Inflammatory macrophage treated with lipopolysaccharide for 1 hour (primary cell): ENCODE results near the gene EPDR1.

Experiments
- DNase-seq, 2 donors: peaks; one replicate each; pipeline ENCODE4 v3.0.0-alpha.2; 2020 to 2022

The EPDR1 gene

DNA sequence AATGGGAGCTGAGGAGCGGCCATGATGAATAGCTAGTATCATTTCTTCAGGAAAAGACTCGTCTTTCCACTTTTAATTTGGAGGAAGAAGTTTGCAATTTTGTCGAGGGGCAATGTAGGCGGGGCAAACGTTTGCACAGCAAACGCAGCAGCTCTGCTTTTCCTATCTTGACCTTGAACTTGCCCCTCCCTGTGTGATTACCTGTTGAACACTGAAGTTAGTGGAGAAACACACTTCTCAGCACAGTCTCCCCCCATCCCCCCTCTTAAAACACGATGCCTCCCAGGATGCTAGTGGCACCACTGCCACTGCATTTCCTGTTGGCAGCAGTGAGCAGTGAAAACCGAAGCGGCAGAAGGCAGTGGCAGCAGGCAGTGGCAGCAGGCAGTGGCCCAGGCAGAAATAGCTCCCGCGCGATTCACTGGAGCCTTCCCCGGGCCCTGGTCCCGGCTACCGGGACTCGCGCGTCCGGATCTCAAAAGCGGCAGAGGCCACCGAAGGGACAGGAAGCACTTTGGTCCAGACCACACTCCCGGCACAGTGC is at the start of gene EPDR1:
Gene EPDR1, plus strand, starts transcription at position 336 of the 544 bp plus-strand sequence. CDS start 300 bp downstream, outside the sequence.
- peak; percentile 56 to 66 for DNase-seq

DNA sequence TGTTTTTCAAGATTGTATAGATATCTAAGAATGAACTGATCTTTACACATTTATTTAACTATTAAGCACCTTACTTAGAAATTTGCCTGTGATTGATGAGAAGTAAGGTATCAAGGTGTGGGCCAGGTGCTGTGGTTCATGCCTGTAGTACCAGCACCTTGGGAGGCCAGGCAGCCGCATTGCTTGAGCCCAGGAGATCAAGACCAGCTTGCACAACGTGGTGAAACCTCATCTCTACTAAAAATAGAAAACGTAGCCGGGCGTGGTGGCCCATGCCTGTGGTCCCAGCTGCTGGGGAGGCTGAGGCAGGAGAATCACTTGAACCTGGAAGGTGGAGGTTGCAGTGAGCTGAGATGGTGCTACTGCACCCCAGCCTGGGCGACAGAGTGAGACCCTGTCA is 38.4 kb upstream of the EPDR1 start:
- DNase-seq = no peak

DNA sequence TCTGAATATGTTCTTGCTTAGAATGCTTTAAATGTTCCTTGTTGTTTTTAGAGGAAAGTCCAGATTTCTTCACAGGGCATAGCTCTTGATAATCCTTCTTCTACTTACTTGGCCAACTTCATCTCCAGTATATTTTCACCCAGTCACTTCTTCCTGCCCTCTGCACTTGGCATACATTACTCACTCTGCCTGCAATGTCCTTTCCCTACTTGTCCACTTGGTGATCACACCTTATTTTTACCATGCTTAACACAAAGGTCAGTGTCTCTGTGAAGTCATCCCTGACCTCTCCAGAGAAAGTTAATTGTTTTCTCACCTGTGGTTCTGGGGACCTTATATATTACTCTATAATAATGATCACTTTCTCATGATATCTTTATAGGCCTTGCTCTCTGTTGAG is 27.1 kb upstream of the EPDR1 start:
- DNase-seq = no peak

DNA sequence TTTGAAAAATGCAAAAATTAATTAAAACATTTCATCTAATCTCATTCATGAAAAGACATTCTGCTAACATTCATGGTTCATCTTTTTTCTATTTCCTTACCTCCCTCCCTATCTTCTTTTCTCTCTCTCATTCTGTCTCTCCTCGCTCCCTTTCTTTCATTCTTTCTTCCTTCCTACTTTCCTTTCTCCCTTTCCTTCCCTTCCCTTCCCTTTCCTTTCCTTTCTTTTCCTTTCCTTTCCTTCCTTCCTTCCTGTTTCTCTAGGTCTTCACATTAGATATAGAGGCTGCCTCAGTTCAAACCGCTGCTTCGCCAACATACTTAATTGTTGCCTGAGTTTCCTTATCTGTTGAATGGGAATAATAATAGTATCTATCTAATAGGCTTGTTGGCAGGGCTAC is 25.8 kb upstream of the EPDR1 start:
- no peak for DNase-seq

DNA sequence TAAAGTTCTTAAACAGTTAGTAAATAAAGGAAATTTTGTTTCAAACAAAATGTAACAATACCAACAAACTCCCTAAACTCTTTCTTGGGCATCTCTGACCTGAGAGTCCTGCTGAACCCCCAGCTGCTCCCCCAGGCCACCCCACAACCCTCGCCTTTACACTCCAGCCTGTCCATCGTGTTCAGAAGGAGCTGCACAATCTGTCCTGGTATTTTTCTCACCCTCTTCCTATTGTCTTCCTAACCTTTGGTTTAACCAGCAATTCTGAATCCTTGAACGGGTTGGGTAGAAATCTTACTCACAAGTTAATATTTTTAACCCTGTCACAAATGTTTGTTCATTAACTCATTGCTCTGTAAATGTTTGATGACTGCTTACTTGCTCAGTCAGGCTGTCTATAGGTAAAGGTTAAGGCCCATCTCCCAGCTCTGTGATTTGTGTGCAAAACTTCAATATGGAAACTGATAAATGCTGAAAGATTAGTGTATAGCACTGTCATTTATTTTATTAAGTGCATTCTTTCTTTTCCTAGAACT is 20.7 kb upstream of the EPDR1 start:
- DNase-seq = no peak

DNA sequence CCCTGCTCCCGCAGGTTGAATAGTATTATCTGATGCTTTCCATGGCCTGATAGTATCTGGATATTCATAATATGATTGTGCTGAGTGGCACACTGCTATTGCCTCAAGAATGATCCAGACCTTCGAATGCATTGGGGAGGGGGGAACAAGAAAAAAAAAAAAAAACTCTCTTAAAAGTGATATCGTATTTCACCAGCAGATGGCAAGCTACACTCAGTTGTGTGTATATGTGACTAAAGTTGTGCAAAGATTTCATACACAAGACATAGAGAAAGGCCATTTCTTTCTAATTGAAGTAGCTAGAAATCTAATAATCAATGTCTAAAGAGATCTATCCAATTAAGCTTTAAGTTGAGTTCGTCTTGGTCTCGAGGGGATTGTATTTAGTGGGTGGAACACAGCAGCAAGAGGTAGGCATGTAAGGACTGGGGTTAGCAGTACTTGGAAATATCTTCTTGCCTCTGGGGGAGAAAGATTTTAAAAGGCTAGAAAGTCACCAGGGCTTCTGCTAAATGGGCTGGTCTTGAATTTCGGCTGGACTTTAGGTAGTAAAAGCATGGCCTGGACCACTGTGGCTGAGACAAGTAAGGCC is 19.1 kb upstream of the EPDR1 start:
- DNase-seq = peak; percentile 10 to 60

DNA sequence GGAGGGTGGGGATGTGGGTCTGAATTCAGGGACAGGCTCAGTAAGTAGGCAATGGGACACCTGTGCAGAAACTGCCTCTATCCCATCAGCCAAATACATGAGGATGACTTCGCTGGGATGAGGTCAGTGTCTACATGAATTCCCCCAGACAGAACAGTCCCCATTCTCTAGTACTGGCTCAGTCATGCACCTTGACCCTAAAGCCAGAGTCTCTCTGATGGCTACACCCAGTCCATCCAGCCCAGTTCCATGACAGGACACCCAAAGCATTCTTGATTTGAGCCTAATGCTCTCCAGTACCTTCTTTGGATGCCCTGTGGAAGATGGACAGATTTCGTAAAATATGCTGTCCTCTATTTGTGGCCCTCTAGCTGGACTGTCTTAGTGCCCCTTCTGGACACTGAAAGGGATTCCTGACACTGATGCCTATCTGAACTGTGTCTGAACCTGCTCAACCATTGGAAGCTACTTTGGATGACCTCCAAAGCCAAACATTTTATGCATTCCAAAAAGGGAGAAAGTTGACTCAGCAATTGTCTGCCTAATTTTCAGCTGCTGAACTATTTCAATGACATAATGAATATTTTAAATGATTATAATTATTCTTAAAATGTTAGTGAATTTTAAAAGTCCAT is 18.4 kb upstream of the EPDR1 start:
- no peak for DNase-seq

DNA sequence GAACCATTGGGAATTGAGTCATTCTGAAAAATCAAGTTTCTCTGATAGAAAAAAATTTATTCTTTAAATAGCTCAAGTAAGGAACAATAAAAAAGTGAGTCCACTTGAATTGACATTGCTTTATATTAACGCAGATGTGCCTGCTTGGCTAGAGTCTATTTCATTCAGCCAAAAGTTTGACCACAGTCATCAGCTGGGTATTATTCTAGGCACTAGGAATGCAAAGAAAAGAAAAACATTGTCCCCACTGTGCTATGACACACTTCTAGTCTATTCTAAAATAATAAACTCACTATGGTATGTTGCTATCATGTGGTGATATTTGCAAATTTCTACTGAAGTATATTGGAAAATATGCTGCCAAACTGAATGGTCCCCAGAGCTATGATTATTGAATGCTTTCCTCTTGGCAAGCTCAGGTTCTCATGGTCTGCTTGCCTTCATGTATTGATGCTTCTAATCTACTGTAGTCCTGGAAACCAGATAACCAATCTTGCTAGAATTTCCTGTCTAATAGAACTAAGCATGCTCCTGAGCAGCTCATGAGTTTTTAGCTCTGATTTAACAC is 12.1 kb upstream of the EPDR1 start:
- no peak for DNase-seq

DNA sequence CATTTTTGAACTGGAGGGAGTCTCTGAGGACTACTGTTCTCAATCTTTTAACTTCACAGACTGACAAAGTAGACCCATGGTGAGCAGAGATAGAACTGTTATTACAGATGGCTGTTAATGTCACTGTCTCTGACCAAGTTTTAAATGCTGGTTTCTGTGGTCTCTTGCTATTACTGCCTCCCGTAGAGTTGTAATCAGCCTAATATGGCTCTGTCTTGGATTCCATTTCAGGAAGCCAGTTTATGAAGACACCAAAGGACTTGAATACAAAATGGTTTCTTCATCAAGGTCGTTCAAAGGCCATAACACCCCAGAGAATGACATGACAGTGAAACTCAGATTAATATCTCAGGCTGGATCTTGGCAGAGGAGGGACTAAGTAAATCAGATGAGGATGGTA is 7.7 kb upstream of the EPDR1 start:
- DNase-seq = no peak

DNA sequence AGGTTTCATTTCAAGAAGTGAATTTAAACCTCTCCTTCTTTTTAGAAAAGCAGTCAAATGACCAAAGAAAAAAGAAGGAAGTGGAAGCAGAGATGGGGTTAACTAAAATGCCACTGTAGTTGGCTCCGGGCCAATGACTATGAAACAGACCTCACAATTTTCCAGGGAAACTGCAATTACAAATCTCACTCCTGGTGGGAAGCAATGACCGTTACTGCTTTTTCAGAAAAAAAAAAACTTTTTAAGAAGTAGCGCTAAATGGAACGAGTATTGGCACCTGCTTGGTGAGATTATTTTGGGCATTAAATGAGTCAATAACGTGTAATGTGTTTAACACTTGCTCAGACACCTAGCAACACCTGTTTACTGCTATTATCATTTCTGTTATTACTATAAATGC is 5.0 kb upstream of the EPDR1 start:
- peak; percentile 29 to 63 for DNase-seq

DNA sequence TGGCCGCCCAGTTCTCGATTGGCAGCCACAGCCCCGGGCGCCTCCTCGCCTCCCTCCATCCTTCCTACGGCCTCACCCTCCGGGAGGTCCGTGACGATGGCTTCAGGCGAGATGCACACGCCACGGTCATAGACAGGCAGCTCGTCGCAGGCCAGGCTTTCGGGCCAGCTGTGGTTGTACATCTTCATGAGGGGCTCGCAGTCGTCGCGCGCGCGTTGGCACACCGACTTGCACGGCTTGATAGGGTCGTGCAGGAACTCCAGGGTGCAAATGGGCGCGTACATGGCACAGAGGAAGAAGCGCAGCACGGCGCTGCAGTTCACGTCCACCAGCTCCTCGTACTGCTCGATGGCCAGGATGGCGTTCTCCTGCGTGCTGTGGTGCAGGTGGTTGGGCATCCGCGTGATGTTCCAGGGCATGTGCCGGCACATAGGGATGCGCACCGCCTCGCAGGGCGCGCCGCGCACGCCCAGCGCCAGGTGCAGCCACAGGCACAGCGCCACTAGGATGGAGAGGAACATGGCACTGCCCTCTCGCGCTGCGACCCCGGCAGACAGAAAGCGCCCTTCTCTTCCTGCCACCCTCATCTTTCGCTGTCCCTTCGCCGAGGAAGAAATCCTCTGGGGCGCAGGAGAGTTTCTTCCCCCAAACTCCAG is 4.3 kb upstream of the EPDR1 start:
- no peak for DNase-seq

DNA sequence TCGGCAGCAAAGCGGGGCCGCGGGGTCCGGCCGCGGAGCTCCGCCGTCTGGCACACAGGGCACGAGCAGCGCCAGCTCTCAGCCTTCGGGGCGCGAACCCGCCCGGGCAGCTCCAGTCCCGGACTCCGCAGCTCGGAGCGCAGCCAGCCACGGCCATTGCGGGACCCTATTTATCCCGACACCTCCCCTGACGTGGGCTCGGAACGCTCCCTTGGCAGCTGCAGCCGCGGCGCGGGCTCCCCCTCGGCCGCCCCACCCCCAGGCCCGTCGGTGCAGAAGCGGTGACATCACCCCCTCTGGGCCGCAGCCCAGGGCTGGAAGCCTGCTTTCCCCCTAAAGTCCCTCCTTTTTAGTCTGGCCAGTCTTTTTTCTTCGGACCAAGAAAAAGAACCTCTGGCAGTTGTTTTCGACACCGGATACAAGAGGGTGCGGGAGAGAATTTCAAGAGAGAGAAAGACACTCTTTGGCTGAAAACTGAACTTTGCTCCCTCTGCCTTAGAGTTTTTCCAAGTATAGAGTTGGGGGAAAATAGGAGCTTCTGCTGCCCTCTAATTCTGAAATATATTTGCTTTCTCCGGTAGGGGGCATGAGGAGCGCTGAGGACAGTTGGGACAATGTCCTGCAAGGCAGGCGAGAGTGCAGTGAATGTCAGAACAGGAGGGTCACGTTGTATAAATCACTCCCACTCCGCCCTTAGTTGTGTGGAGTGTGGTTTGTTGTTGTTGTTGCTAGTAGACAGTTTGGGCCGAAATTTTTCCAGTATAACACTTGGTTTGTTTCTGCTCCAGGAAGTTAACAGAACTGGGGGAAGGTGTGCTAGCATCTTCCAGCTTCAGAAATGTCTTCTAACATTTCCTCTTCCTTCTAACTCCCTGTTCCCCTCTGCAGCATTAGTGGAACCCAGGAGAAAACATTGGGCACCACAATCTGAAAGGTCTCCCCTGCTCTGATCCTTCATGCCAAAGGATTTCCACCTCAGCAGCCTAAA is 3.5 kb upstream of the EPDR1 start, which contains the start of gene SFRP4:
Gene SFRP4, minus strand, starts transcription at position 145 of the 988 bp plus-strand sequence. CDS start 280 bp downstream, outside the sequence.
- DNase-seq = peak; percentile 43 to 77

DNA sequence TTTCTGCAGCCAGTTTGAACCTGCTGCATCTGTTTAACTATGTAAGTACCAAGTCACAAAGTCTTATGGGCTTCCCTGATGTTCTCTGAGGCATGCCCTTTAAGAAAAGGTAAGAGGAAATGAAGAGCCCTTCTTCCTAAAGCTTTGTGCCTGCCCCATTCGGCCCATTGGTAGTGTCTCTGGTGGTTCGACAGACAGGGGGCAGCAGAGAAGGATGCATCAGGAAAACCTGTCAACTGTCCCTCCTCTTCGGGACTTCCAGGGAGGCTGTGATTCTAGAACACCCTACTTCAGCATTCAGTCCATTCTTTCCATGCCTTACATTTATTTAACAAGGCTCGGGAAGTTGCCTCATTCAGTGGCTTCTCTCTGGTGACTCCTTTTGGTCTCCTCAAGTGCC is 1.9 kb upstream of the EPDR1 start:
- DNase-seq = no peak

DNA sequence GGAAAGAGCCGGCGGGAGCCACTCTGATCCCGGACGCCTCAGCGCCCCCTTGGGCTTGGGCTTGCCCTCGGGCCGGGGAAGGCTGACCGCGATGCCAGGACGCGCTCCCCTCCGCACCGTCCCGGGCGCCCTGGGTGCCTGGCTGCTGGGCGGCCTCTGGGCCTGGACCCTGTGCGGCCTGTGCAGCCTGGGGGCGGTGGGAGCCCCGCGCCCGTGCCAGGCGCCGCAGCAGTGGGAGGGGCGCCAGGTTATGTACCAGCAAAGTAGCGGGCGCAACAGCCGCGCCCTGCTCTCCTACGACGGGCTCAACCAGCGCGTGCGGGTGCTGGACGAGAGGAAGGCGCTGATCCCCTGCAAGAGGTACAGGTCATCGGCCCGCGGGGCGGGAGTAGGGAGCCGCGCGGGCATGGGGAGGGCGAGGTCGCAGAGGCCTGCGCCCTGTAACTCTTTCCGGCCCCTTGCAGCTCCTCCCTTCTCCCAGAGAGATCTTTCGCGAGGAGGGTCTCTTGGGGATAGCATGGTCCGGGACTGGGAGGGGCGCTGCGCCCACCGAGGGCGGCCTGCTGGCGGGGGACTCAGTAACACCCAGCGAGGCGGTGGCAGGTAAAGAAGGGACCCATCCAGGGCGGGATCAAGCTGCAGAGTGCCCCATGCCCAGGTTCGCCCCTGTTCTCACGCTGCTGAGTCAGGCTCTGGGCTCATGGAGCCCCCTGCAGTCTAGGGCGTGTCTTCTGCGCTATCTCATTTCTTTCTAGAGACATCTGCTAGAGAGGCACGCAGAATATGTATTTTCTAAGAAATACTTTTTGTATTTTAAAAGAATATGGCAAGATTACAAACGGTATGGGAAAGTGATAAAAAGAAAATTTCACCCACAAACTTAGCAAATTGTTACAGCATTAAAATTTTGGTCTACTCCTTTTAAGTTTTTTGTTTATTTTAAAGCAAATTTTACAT is 687 bp downstream of the EPDR1 start:
- DNase-seq = peak; percentile 10 to 11

DNA sequence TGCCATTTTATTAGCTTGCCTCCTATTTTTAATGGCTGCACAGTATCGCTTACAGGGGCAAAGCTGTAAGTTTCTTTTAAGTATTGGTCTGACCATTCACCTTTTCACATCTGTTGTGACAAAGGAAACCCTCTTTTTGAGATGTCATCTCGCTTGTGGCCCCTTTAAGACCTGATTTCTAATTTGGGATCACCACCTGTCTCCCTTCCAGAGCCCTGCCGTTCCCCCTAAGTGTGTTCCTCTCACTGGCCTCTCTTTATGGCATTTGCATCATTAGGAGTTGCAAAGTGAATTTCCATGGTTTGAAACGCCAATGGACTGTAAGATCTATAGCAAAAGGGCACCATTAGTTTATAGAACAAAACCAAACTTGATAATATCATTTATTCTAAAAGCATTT is 1.4 kb downstream of the EPDR1 start:
- no peak for DNase-seq

DNA sequence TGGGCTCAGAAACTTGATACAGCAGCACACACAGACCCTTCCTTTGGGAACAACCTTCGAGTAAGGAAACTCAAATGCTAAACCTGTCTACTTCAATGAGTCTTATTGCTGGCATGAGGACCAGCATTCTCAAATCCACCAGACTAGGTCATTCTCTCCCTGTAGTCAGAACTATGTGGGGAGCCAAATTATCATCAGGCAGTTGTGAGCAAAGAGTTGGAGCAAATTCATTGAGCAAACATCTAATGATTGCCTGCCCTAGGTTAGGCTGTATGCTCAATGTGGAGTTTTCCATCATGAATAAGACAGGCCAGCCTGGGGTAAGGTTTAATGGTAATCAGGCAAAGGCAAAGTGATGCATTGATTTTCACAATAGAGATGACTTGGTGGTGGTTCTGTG is 3.6 kb downstream of the EPDR1 start:
- DNase-seq = no peak

DNA sequence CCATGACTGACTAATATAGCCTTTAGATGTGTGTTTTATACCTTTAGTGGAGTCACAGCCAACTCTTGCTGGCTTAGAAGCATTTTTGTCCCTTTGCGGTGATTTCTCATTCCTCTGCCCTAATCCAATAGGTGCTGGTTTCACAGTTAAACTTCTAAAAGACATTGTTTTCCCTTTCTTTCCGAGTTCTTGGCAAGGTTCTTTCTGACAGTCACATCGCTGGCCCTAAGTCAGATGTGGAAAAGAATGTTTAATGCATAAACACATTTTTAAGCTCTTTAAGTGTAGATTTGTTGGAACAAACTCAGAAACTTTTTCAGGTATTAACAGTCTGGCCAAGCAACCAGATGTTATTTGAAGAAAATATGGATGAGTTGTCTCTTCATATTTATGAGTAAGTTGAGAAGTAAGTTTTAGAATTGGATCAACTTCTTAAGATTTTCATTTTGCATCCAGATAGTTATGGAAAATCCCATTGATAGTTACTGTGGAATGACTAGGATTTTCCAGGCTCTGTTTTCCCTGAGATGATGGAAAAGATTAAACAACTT is 4.1 kb downstream of the EPDR1 start:
- no peak for DNase-seq

DNA sequence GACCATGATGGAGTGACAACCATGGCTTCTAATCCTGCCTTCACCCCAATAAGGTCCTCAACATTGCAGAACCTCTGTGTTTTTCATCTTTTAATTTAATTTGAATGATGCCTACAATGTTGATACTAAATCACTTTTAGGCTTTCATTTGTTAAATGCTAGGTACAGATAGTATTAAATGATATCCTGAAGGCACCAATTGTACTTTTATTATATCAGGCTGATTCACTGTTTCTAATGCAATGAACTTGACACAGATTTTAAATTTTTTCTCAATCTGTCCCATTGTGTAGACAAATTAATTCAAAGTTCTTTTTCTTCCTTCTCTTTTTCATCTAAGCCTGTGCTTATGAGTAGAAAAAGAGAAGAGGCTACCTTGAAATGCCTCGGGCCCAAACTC is 5.2 kb downstream of the EPDR1 start:
- no peak for DNase-seq

DNA sequence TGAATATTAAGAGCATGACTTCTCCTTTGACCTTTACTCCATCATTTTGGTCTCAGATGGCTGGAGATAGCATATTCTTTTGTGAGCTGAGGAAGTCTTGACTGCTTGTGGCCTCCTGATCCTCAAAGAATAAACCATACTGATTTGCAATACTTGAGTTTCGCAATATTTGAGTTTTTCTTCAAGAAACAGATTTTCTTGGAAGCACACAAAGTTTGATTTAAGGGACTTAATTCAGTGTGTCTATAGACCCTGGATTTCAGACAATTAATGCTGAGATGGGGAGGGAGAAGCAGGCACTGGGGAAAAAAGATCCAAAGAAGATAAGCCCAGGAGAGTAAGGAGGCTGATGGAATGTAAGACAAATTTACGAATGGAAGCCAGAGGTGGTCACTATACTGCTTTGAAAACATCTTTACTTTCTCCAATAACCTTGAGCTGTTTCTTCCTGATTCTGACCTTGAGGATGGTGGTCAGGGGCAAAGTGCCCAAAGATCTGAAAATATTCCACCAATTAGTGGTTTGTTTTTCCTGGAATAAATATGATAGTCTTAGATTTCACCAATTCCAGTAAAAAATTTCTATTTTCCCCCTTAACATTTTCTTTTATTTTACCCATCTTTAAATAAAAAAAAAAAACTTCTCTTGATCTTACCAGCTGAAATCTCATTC is 7.5 kb downstream of the EPDR1 start:
- DNase-seq = peak; percentile 28 to 58

DNA sequence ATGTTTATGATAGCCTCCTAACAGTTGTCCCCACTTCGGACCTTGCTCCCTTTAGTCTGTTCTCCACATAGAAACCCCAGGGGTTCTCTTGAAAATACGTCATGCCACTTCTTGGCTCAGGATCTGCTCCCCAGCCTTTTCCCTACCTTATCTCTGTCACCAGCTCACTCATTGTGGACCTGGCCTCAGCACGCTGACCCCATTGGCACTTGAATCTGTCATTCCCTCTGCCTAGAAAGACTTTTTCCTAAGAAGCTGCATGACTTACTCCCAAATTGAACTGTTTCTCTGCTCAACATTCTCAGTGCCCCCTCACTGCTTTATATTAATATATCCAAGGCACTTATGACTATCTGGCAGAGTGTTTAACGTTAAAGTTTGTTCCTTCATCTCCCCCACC is 8.4 kb downstream of the EPDR1 start:
- no peak for DNase-seq
